GM10266 (cell line): ENCODE measurements around the gene TAF9B.
"Not testable (repeated sequence)": the region's sequence is repeated elsewhere in the genome, so short reads cannot be mapped to it uniquely, and the experiment has no call there.

ENCODE experiments used
- DNase-seq: peaks from one replicate; pipeline ENCODE4 v3.0.0; 2012; ENCODE audit errors: extremely low spot score
- CTCF ChIP-seq: IDR thresholded peaks from 2 replicates; pipeline ENCODE4 v1.5.1; 2012; ENCODE audit warnings: mild to moderate bottlenecking, low read depth; ENCODE audit not compliant: control insufficient read depth, insufficient read depth; ENCODE audit errors: missing control alignments

TAF9B gene

GRCh38 chrX:78140206-78140605 is 756 bp upstream of the TAF9B start:
- no peak for DNase-seq
- TF ChIP-seq CTCF, result no peak

GRCh38 chrX:78133238-78133960 is 6.1 kb downstream of the TAF9B start:
- no peak for TF ChIP-seq CTCF

GRCh38 chrX:78131117-78131516 is 8.3 kb downstream of the TAF9B start:
- no peak for DNase-seq
- TF ChIP-seq CTCF, result no peak

More at GRCh38 chrX:78133238-78133960, 6.1 kb downstream of the TAF9B start:
- DNase-seq, result no peak

GRCh38 chrX:78130396-78130795 is 9.1 kb downstream of the TAF9B start:
- DNase-seq, result no peak
- no peak for TF ChIP-seq CTCF

- no peak for TF ChIP-seq CTCF
- no peak for DNase-seq
Observed at GRCh38 chrX:78129714-78130113, 9.7 kb downstream of the TAF9B start.

GRCh38 chrX:78125781-78126180 is 13.7 kb downstream of the TAF9B start:
- not testable (repeated sequence) for DNase-seq

GRCh38 chrX:78125148-78125547 is 14.3 kb downstream of the TAF9B start:
- no peak for DNase-seq
- no peak for TF ChIP-seq CTCF

- DNase-seq, result no peak
- TF ChIP-seq CTCF, result no peak
Observed at GRCh38 chrX:78124307-78124706, 15.1 kb downstream of the TAF9B start.
